Vagina (tissue), 2 donors: ENCODE data around the gene USP7.

Experiments
- POLR2AphosphoS5 ChIP-seq, 2 donors: sonication (generic); formaldehyde crosslinking; IDR thresholded peaks; one replicate each; pipeline ENCODE4 v1.9.0; 2017; ENCODE audit warnings: antibody characterized with exemption in 2 of 2, mild to moderate bottlenecking in 2 of 2, low read depth in 1 of 2; ENCODE audit not compliant: insufficient read depth in 1 of 2
- TF ChIP-seq, protein P1 (sequence below), 3 experiments: fragments of 450-650 bp in 2 of 3; fragments of 200-600 bp in 1 of 3; sonication (generic) in 1 of 3; IDR thresholded peaks; one replicate each; pipeline ENCODE4 v1.5.1; 2017 to 2019; ENCODE audit warnings: antibody characterized with exemption in 3 of 3, mild to moderate bottlenecking in 2 of 3, moderate library complexity in 2 of 3

DNA sequence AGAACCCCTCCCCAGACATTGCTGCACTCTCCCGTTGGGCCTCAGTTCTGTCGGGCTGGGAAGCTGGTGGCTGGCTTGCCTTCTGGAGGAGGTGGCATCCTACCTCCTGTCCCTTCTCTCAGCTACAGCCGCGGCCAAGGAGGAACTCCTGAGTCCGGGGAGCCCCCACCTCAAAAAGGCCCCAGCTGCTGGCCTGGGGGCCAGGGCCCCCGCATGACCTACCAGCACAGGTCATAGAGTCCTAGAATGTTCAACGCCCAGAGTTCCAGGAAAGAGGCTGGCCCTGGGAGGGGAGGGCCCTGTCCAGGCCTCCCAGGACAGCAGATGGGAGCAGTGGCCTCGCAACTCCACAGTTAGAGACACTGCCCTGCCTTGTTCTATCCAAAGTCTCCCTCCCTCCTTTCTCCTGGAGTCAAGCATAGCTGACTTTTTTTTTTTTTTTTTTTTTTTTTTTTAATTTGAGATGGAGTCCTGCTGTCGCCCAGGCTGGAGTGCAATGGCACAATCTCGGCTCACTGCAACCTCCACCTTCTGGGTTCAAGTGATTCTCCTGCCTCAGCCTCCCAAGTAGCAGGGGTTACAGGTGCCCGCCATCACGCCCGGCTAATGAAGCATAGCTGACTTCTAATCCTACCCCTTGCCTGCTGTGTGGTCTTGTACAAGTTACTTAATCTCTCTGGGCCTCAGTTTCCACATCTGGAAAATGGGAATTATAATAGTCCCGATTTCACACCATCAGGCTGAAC is 102.0 kb downstream of the USP7 start:
- TF ChIP-seq, protein P1, sequence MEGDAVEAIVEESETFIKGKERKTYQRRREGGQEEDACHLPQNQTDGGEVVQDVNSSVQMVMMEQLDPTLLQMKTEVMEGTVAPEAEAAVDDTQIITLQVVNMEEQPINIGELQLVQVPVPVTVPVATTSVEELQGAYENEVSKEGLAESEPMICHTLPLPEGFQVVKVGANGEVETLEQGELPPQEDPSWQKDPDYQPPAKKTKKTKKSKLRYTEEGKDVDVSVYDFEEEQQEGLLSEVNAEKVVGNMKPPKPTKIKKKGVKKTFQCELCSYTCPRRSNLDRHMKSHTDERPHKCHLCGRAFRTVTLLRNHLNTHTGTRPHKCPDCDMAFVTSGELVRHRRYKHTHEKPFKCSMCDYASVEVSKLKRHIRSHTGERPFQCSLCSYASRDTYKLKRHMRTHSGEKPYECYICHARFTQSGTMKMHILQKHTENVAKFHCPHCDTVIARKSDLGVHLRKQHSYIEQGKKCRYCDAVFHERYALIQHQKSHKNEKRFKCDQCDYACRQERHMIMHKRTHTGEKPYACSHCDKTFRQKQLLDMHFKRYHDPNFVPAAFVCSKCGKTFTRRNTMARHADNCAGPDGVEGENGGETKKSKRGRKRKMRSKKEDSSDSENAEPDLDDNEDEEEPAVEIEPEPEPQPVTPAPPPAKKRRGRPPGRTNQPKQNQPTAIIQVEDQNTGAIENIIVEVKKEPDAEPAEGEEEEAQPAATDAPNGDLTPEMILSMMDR (IDR thresholded peaks at IDR 0.05), result no peak
- peak in 1 of 2 donors; percentile 44 for TF ChIP-seq POLR2AphosphoS5 (IDR thresholded peaks at IDR 0.05; ENCODE audit: insufficient read depth in 1 of 2, low read depth in 1 of 2)
